HepG2 (cell line): ENCODE data around the gene ALG3. TPM values are rescaled to one million over a fixed set of nuclear protein-coding genes. Genes with fewer than 3 reads are reported as not detected.

Experiments used
- ATAC-seq: fragments of 200-7000 bp; cut with Tn5 transposase; 3 replicates; pipeline ENCODE4 v1.9.1; 2020; ENCODE audit warnings: mild to moderate bottlenecking, moderate library complexity
- BruUV-seq: library from RNA; stranded (reverse); fragments of 400-500 nt; replicated peaks from 2 replicates; lab custom pipeline; 2021; lab: Mats Ljungman, UMichigan
- CTCF ChIA-PET: fragments of 300-600 bp; formaldehyde crosslinking; extraction: SDS; loops from one replicate; lab custom pipeline; 2021; ENCODE audit warnings: low total read pairs, inconsistent platforms, low intra/inter-chr PET ratio; lab: Yijun Ruan, JAX
- POLR2A ChIA-PET: fragments of 350-600 bp; sonication (Branson Sonifier 250); formaldehyde crosslinking; loops from one replicate; lab custom pipeline; 2020; ENCODE audit warnings: antibody characterized with exemption, inconsistent platforms; lab: Yijun Ruan, JAX
- DNase-seq: peaks from one replicate; pipeline ENCODE4 v3.0.0-alpha.2; 2015; ENCODE audit warnings: low spot score
- FAIRE-seq: peaks from 3 replicates; lab custom pipeline; 2011; peaks lifted over from hg19 to GRCh38; lab: Jason Lieb, UNC
- H2AFZ ChIP-seq: one replicate; pipeline ENCODE4 v1.6.1; 2011; ENCODE audit warnings: low read length, inconsistent platforms
- H3K27ac ChIP-seq: fragments of 300-600 bp; 3 replicates; pipeline ENCODE4 v1.8.0; 2011; ENCODE audit warnings: mixed run types, mild to moderate bottlenecking, mixed read lengths, low read length, inconsistent platforms; ENCODE audit not compliant: insufficient read depth; ENCODE audit errors: extremely low read length
- H3K27me3 ChIP-seq, 2 experiments: fragments of 200-600 bp in 1 of 2; 2 replicates in 1 of 2; 3 replicates in 1 of 2; pipeline versions ENCODE4 v1.6.0 to v1.8.0; 2011; ENCODE audit warnings: low read length in 2 of 2, mild to moderate bottlenecking in 2 of 2, moderate library complexity in 2 of 2, inconsistent platforms in 1 of 2; ENCODE audit not compliant: insufficient read depth in 2 of 2, control insufficient read depth in 1 of 2
- H3K36me3 ChIP-seq, 2 experiments: fragments of 200-600 bp in 1 of 2; replicated peaks in 1 of 2; 2 replicates in 1 of 2; 3 replicates in 1 of 2; pipeline versions ENCODE4 v1.5.1 to v1.8.0; 2011; ENCODE audit warnings: low read length in 2 of 2, inconsistent platforms in 1 of 2; ENCODE audit not compliant: insufficient read depth in 2 of 2, control insufficient read depth in 1 of 2
- H3K4me1 ChIP-seq: 2 replicates; pipeline ENCODE4 v1.5.1; 2012; ENCODE audit warnings: low read length, inconsistent platforms; ENCODE audit not compliant: insufficient read depth
- H3K4me2 ChIP-seq: 2 replicates; pipeline ENCODE4 v1.6.0; 2011; ENCODE audit warnings: low read depth, low read length, inconsistent platforms
- H3K4me3 ChIP-seq, 3 experiments: fragments of 200-600 bp in 1 of 3; sonication (generic), shearing (Covaris generic) in 1 of 3; replicated peaks in 1 of 3; 2 replicates each; pipeline ENCODE4 v1.5.1; 2011 to 2016; ENCODE audit warnings: low read length in 3 of 3, inconsistent platforms in 2 of 3, low read depth in 2 of 3, mild to moderate bottlenecking in 2 of 3, control low read depth in 1 of 3, mixed read lengths in 1 of 3; ENCODE audit not compliant: insufficient read depth in 1 of 3
- H3K79me2 ChIP-seq: one replicate; pipeline ENCODE4 v1.6.1; 2011; ENCODE audit warnings: low read length, inconsistent platforms; ENCODE audit not compliant: insufficient read depth
- H3K9ac ChIP-seq: 2 replicates; pipeline ENCODE4 v1.6.0; 2011; ENCODE audit warnings: mild to moderate bottlenecking, low read depth, low read length, inconsistent platforms; ENCODE audit not compliant: insufficient read depth
- H3K9me3 ChIP-seq: 2 replicates; pipeline ENCODE4 v1.5.1; 2012; ENCODE audit warnings: mild to moderate bottlenecking, low read length
- H4K20me1 ChIP-seq: 2 replicates; pipeline ENCODE4 v1.6.0; 2011; ENCODE audit warnings: inconsistent platforms, mild to moderate bottlenecking, low read length, moderate library complexity; ENCODE audit not compliant: insufficient read depth
- ELF1 ChIP-seq: sonication (generic); formaldehyde crosslinking; IDR thresholded peaks from 2 replicates; pipeline ENCODE4 v1.4.0; 2020; ENCODE audit warnings: missing genetic modification reagents
- ELF3 ChIP-seq: IDR thresholded peaks from 2 replicates; pipeline ENCODE4 v1.6.1; 2016; ENCODE audit warnings: missing genetic modification reagents, missing compliant biosample characterization
- GLI4 ChIP-seq: sonication (generic); formaldehyde crosslinking; IDR thresholded peaks from 2 replicates; pipeline ENCODE4 v1.5.1; 2020; ENCODE audit warnings: missing genetic modification reagents, mild to moderate bottlenecking, moderate library complexity, borderline replicate concordance
- HMGA1 ChIP-seq: sonication (generic); formaldehyde crosslinking; conservative IDR thresholded peaks from 2 replicates; pipeline ENCODE4 v1.4.0; 2020; ENCODE audit warnings: missing genetic modification reagents
- HOXA5 ChIP-seq: sonication (generic); formaldehyde crosslinking; IDR thresholded peaks from 2 replicates; pipeline ENCODE4 v1.4.0; 2020; ENCODE audit warnings: missing genetic modification reagents
- MEIS2 ChIP-seq: sonication (generic); formaldehyde crosslinking; IDR thresholded peaks from 2 replicates; pipeline ENCODE4 v1.9.0; 2021; ENCODE audit warnings: mild to moderate bottlenecking, missing genetic modification reagents
- NFIB ChIP-seq: sonication (generic); formaldehyde crosslinking; IDR thresholded peaks from 2 replicates; pipeline ENCODE4 v1.9.0; 2021; ENCODE audit warnings: missing genetic modification reagents, mild to moderate bottlenecking, borderline replicate concordance
- NR1H2 ChIP-seq: sonication (generic); formaldehyde crosslinking; IDR thresholded peaks from 2 replicates; pipeline ENCODE4 v1.8.1; 2022; ENCODE audit warnings: low read depth, missing genetic modification reagents, borderline replicate concordance
- PLRG1 ChIP-seq: fragments of 450-650 bp; conservative IDR thresholded peaks from 2 replicates; pipeline ENCODE4 v1.6.1; 2016
- RARA ChIP-seq: IDR thresholded peaks from 2 replicates; pipeline ENCODE4 v1.6.1; 2016; ENCODE audit warnings: missing genetic modification reagents, missing compliant biosample characterization
- WGBS: methylation state at CpG from one replicate; pipeline ENCODE4 v1.1.6; 2017; ENCODE audit warnings: low lambda C conversion rate; 5-methylcytosine and 5-hydroxymethylcytosine counted together
- in situ Hi-C: cut with HindIII; loops from 2 replicates; pipeline ENCODE4 v1.10.0; 2017; ENCODE audit warnings: low pct_unique_long_range_greater_than_20kb; ENCODE audit not compliant: extremely low pct_ligation_motif_present
- intact Hi-C: fragments of 100-400 bp; cut with micrococcal nuclease; formaldehyde crosslinking; loops from one replicate; pipeline ENCODE4 v1.10.0; 2022; ENCODE audit not compliant: unreplicated experiment
- polyA plus RNA-seq, 8 experiments: library from polyadenylated mRNA; depleted of rRNA in 3 of 8; stranded (reverse) in 7 of 8; unstranded in 1 of 8; fragments of >200 nt; fragmentation: Illumina TruSeq in 4 of 8; extraction: Trizol in 4 of 8; gene quantifications; 2 replicates each; pipeline versions ENCODE4 v1.2.1 to v1.2.3, GENCODE V29; 2011 to 2016; ENCODE audit warnings: low read depth in 4 of 8, missing spikeins in 1 of 8, mixed read lengths in 1 of 8; ENCODE audit not compliant: insufficient read depth in 1 of 8
- total RNA-seq, 5 experiments: library from RNA; depleted of rRNA; stranded (reverse); fragments of >200 nt; fragmentation: Illumina TruSeq; extraction: Trizol; gene quantifications; 2 replicates each; pipeline ENCODE4 v1.2.3, GENCODE V29; 2016; ENCODE audit warnings: low read depth in 1 of 5
- TF ChIP-seq, protein P1 (sequence below): sonication (generic); formaldehyde crosslinking; IDR thresholded peaks from 2 replicates; pipeline ENCODE4 v1.5.0; 2020; ENCODE audit warnings: mild to moderate bottlenecking, missing genetic modification reagents, borderline replicate concordance
- TF ChIP-seq, protein P2 (sequence below): sonication (generic); IDR thresholded peaks from 2 replicates; pipeline ENCODE4 v1.6.1; 2016; ENCODE audit warnings: low read depth, borderline replicate concordance
- TF ChIP-seq, protein P3 (sequence below): sonication (generic); formaldehyde crosslinking; IDR thresholded peaks from 2 replicates; pipeline ENCODE4 v1.5.0; 2020; ENCODE audit warnings: mild to moderate bottlenecking, low read depth, missing genetic modification reagents, borderline replicate concordance
- TF ChIP-seq, protein P4 (sequence below): sonication (generic); formaldehyde crosslinking; IDR thresholded peaks from 2 replicates; pipeline ENCODE4 v1.8.1; 2023; ENCODE audit warnings: missing genetic modification reagents, inconsistent platforms, borderline replicate concordance

The ALG3 gene
- total and polyA plus RNA-seq, 2 of the 13 experiments (the other 11 are each of a cell fraction or from before 2014, with no cell fraction given), result 46.6 to 57.1 TPM

DNA sequence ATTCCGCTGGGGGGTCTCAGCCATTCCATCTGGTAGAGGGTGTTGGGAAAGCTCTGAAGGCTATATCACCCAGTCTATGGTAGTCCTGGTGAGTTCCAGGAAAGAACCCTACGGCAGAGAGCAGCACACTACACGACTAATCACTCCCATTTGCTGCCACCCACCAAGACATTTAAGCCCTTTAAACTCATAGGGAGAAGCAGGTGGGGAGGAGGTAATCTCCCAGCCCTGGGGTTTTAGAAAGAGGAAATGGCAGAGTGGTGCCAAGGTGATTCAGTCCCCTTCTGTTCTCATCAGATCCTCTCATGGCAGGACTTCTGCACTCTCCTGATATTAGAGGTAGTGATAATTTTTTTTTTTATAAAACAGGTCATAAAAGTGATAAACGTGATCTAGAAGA lies 29.9 kb downstream of the ALG3 start (continued):
- TF ChIP-seq, protein P1, sequence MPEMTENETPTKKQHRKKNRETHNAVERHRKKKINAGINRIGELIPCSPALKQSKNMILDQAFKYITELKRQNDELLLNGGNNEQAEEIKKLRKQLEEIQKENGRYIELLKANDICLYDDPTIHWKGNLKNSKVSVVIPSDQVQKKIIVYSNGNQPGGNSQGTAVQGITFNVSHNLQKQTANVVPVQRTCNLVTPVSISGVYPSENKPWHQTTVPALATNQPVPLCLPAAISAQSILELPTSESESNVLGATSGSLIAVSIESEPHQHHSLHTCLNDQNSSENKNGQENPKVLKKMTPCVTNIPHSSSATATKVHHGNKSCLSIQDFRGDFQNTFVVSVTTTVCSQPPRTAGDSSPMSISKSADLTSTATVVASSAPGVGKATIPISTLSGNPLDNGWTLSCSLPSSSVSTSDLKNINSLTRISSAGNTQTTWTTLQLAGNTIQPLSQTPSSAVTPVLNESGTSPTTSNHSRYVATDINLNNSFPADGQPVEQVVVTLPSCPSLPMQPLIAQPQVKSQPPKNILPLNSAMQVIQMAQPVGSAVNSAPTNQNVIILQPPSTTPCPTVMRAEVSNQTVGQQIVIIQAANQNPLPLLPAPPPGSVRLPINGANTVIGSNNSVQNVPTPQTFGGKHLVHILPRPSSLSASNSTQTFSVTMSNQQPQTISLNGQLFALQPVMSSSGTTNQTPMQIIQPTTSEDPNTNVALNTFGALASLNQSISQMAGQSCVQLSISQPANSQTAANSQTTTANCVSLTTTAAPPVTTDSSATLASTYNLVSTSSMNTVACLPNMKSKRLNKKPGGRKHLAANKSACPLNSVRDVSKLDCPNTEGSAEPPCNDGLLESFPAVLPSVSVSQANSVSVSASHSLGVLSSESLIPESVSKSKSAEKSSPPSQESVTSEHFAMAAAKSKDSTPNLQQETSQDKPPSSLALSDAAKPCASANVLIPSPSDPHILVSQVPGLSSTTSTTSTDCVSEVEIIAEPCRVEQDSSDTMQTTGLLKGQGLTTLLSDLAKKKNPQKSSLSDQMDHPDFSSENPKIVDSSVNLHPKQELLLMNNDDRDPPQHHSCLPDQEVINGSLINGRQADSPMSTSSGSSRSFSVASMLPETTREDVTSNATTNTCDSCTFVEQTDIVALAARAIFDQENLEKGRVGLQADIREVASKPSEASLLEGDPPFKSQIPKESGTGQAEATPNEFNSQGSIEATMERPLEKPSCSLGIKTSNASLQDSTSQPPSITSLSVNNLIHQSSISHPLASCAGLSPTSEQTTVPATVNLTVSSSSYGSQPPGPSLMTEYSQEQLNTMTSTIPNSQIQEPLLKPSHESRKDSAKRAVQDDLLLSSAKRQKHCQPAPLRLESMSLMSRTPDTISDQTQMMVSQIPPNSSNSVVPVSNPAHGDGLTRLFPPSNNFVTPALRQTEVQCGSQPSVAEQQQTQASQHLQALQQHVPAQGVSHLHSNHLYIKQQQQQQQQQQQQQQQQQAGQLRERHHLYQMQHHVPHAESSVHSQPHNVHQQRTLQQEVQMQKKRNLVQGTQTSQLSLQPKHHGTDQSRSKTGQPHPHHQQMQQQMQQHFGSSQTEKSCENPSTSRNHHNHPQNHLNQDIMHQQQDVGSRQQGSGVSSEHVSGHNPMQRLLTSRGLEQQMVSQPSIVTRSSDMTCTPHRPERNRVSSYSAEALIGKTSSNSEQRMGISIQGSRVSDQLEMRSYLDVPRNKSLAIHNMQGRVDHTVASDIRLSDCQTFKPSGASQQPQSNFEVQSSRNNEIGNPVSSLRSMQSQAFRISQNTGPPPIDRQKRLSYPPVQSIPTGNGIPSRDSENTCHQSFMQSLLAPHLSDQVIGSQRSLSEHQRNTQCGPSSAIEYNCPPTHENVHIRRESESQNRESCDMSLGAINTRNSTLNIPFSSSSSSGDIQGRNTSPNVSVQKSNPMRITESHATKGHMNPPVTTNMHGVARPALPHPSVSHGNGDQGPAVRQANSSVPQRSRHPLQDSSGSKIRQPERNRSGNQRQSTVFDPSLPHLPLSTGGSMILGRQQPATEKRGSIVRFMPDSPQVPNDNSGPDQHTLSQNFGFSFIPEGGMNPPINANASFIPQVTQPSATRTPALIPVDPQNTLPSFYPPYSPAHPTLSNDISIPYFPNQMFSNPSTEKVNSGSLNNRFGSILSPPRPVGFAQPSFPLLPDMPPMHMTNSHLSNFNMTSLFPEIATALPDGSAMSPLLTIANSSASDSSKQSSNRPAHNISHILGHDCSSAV (CRISPR knock-in tag), result no peak
- TF ChIP-seq HOXA5 (CRISPR knock-in tag), result no peak
- TF ChIP-seq, protein P2, sequence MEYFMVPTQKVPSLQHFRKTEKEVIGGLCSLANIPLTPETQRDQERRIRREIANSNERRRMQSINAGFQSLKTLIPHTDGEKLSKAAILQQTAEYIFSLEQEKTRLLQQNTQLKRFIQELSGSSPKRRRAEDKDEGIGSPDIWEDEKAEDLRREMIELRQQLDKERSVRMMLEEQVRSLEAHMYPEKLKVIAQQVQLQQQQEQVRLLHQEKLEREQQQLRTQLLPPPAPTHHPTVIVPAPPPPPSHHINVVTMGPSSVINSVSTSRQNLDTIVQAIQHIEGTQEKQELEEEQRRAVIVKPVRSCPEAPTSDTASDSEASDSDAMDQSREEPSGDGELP, result no peak

DNA sequence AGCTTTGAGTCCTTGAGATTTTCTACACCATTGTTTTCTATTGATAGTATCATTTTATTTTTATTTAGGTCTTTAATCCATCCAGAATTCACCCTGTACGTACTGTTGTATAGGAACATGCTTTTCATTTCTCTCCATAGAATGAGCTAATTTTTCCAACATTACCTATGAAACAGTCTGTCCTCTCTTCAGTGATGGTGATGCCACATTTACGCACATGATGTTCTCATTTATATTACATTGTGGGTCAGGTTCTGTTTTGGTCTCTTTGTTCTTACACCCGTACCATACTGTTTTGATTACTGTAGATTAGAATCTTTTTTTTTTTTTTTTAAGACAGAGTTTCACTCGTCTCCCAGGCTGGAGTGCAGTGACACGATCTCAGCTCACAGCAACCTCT lies 37.0 kb downstream of the ALG3 start:
- no peak overlapping the region for H3K9ac ChIP-seq
- H3K36me3 ChIP-seq, result no peaks in the 10 kb centered on the region
- WGBS, result 27% methylated on average over 5 of the region's 5 CpGs
- H2AFZ ChIP-seq, result no peak overlapping the region
- H3K27me3 ChIP-seq, result peaks cover 2 to 7% of the 10 kb centered on the region in 2 experiments; a peak in 4 of 5 replicates
- H4K20me1 ChIP-seq, result no peaks in the 10 kb centered on the region
- ChIA-PET CTCF (no interaction called here), POLR2A (no interaction called here)
- no peak for ATAC-seq
- H3K9me3 ChIP-seq, result no peaks in the 10 kb centered on the region
- no peak overlapping the region for H3K4me3 ChIP-seq
- no peaks in the 10 kb centered on the region for H3K79me2 ChIP-seq
- no peak overlapping the region for H3K4me2 ChIP-seq
- DNase-seq, result no peak
- intact Hi-C loops (no loop called here), in situ Hi-C loops (no loop called here)
- no peak overlapping the region for H3K27ac ChIP-seq
- H3K4me1 ChIP-seq, result no peaks in the 10 kb centered on the region
- no TSS peak for BruUV-seq
- no peak for FAIRE-seq
- no peak for TF ChIP-seq MEIS2
- TF ChIP-seq, protein P3, sequence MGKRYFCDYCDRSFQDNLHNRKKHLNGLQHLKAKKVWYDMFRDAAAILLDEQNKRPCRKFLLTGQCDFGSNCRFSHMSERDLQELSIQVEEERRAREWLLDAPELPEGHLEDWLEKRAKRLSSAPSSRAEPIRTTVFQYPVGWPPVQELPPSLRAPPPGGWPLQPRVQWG (CRISPR knock-in tag), result no peak
- TF ChIP-seq PLRG1, result no peak
- TF ChIP-seq, protein P4, sequence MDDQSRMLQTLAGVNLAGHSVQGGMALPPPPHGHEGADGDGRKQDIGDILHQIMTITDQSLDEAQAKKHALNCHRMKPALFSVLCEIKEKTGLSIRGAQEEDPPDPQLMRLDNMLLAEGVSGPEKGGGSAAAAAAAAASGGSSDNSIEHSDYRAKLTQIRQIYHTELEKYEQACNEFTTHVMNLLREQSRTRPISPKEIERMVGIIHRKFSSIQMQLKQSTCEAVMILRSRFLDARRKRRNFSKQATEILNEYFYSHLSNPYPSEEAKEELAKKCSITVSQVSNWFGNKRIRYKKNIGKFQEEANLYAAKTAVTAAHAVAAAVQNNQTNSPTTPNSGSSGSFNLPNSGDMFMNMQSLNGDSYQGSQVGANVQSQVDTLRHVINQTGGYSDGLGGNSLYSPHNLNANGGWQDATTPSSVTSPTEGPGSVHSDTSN (CRISPR knock-in tag), result no peak
- no peak for TF ChIP-seq ELF1 (CRISPR knock-in tag)
- TF ChIP-seq NR1H2 (CRISPR knock-in tag), result no peak
- TF ChIP-seq RARA (CRISPR knock-in tag), result no peak
- no peak for TF ChIP-seq ELF3 (CRISPR knock-in tag)
- TF ChIP-seq NFIB (CRISPR knock-in tag), result no peak
- no peak for TF ChIP-seq GLI4 (CRISPR knock-in tag)
- no peak for TF ChIP-seq HMGA1 (CRISPR knock-in tag)
